DOHH2 (cell line): ENCODE data around the gene DOCK9.

Experiments
- CTCF ChIP-seq: fragments of 200-600 bp; sonication (generic); IDR thresholded peaks from one replicate; pipeline ENCODE4 v1.5.1; 2014; ENCODE audit warnings: antibody characterized with exemption, mild to moderate bottlenecking, low read depth, low read length; ENCODE audit not compliant: poor library complexity, severe bottlenecking
- EZH2phosphoT487 ChIP-seq: fragments of 200-600 bp; sonication (generic); IDR thresholded peaks from 2 replicates; pipeline ENCODE4 v1.6.1; 2017; ENCODE audit warnings: borderline replicate concordance, mild to moderate bottlenecking, antibody characterized with exemption, low read length, moderate library complexity, mixed read lengths

GRCh38 chr13:98975822-98976261 lies 2.0 kb downstream of the DOCK9 start:
- TF ChIP-seq CTCF (no peak), EZH2phosphoT487 (no peak)
